Bronchial smooth muscle cell (primary cell): ENCODE measurements around the gene DDI1. TPM values are rescaled to one million over a fixed set of nuclear protein-coding genes. Genes with fewer than 3 reads are reported as not detected.

Experiments
- total RNA-seq: library from RNA; depleted of rRNA; stranded (reverse); fragments of >200 nt; gene quantifications from 2 replicates; pipeline ENCODE4 v1.2.1, GENCODE V29; 2014

Gene DDI1
- total RNA-seq, result not detected in 2 replicates

DNA sequence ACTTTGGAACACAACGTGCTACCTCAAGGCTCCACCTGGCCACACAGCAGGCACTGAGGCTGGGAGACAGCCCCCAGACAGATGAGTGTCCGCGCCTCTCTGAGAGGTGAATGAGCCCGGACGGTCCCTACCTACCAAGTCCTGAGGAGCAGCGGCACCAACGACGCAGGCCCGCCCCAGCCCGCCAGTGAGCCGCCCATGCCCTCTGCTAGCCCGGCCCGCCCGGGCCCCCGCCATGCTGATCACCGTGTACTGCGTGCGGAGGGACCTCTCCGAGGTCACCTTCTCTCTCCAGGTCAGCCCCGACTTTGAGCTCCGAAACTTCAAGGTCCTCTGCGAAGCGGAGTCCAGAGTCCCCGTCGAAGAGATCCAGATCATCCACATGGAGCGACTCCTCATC lies at the start of gene DDI1:
Gene DDI1 (plus strand): TSS at position 53 of the 400 bp plus-strand sequence. CDS start 183 bp downstream, at position 236.

Other genes starting within 250 kb of the DDI1 start
- 0.86 and 2.5 TPM in 2 replicates for gene PDGFD, start 127.5 kb downstream of the DDI1 start, total RNA-seq